Calu3 (cell line): ENCODE results near the gene BPIFB2. TPM values are rescaled to one million over a fixed set of nuclear protein-coding genes. Genes with fewer than 3 reads are reported as not detected.

Experiments used
- BruUV-seq: library from RNA; stranded (reverse); fragments of 400-500 nt; replicated peaks from 2 replicates; lab custom pipeline; 2021; lab: Mats Ljungman, UMichigan
- CTCF ChIA-PET: fragments of 300-600 bp; sonication (Branson Sonifier 250); formaldehyde crosslinking; loops from one replicate; lab custom pipeline; 2022; ENCODE audit warnings: antibody characterized with exemption; lab: Charles Lee
- DNase-seq: peaks from one replicate; pipeline ENCODE4 v3.0.0; 2022
- H3K27ac Mint-ChIP-seq: one replicate; pipeline ENCODE4 v1.8.0; 2022; ENCODE audit warnings: mixed read lengths; ENCODE audit not compliant: unreplicated experiment
- H3K27me3 Mint-ChIP-seq: one replicate; pipeline ENCODE4 v1.8.0; 2022; ENCODE audit warnings: mixed read lengths; ENCODE audit not compliant: unreplicated experiment
- H3K36me3 Mint-ChIP-seq: one replicate; pipeline ENCODE4 v1.8.0; 2022; ENCODE audit warnings: mild to moderate bottlenecking, moderate library complexity, mixed read lengths; ENCODE audit not compliant: insufficient read depth, unreplicated experiment
- H3K4me1 Mint-ChIP-seq: one replicate; pipeline ENCODE4 v1.8.0; 2022; ENCODE audit warnings: mild to moderate bottlenecking, low read depth, mixed read lengths; ENCODE audit not compliant: unreplicated experiment
- H3K4me3 Mint-ChIP-seq: one replicate; pipeline ENCODE4 v1.8.0; 2022; ENCODE audit warnings: mild to moderate bottlenecking, low read depth, moderate library complexity, mixed read lengths; ENCODE audit not compliant: unreplicated experiment
- H3K9me3 Mint-ChIP-seq: one replicate; pipeline ENCODE4 v1.8.0; 2022; ENCODE audit warnings: low read depth, mixed read lengths; ENCODE audit not compliant: unreplicated experiment
- intact Hi-C: fragments of 100-400 bp; cut with micrococcal nuclease; formaldehyde crosslinking; loops from one replicate; pipeline ENCODE4 v1.10.0; 2022; ENCODE audit not compliant: unreplicated experiment
- total RNA-seq: library from RNA; stranded (reverse); gene quantifications from 2 replicates; pipeline ENCODE4 v1.2.3, GENCODE V29; 2022
- TF ChIP-seq, protein P1 (sequence below): fragments of 200-600 bp; IDR thresholded peaks from one replicate; pipeline ENCODE4 v1.8.0; 2022; ENCODE audit warnings: antibody characterized with exemption; ENCODE audit not compliant: unreplicated experiment

The BPIFB2 gene
- total RNA-seq, 1 experiment from 2014 or later: not detected

- Mint-ChIP-seq H3K4me3 (no peak overlapping the region), H3K27me3 (peaks cover 100% of the 10 kb centered on the region), H3K27ac (no peak overlapping the region), H3K4me1 (no peaks in the 10 kb centered on the region), H3K9me3 (no peaks in the 10 kb centered on the region), H3K36me3 (no peaks in the 10 kb centered on the region)
- TF ChIP-seq, protein P1, sequence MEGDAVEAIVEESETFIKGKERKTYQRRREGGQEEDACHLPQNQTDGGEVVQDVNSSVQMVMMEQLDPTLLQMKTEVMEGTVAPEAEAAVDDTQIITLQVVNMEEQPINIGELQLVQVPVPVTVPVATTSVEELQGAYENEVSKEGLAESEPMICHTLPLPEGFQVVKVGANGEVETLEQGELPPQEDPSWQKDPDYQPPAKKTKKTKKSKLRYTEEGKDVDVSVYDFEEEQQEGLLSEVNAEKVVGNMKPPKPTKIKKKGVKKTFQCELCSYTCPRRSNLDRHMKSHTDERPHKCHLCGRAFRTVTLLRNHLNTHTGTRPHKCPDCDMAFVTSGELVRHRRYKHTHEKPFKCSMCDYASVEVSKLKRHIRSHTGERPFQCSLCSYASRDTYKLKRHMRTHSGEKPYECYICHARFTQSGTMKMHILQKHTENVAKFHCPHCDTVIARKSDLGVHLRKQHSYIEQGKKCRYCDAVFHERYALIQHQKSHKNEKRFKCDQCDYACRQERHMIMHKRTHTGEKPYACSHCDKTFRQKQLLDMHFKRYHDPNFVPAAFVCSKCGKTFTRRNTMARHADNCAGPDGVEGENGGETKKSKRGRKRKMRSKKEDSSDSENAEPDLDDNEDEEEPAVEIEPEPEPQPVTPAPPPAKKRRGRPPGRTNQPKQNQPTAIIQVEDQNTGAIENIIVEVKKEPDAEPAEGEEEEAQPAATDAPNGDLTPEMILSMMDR: no peak
- CTCF ChIA-PET: interaction anchor here (1.1 kb wide), 1 partner anchor 11 kb away, joined by 4 read pairs; no protein-coding TSS in a partner anchor
- BruUV-seq: no TSS peak
- no peak for DNase-seq
- intact Hi-C loops: no loop called here
Measured at GRCh38 chr20:33016581-33017109, 9.1 kb downstream of the BPIFB2 start.

- BruUV-seq: no TSS peak
Measured at GRCh38 chr20:33017542-33017941, 10.0 kb downstream of the BPIFB2 start.

GRCh38 chr20:33018169-33018931 is 10.8 kb downstream of the BPIFB2 start:
- no peaks in the 10 kb centered on the region for H3K9me3 Mint-ChIP-seq
- H3K4me1 Mint-ChIP-seq: no peaks in the 10 kb centered on the region
- DNase-seq: no peak
- TF ChIP-seq, protein P1: no peak
- peaks cover 85% of the 10 kb centered on the region for H3K27me3 Mint-ChIP-seq
- no peaks in the 10 kb centered on the region for H3K36me3 Mint-ChIP-seq
- H3K27ac Mint-ChIP-seq: no peak overlapping the region
- CTCF ChIA-PET: interaction anchor here (1.4 kb wide), 1 partner anchor 16 kb away, joined by 3 read pairs; no protein-coding TSS in a partner anchor
- BruUV-seq: no TSS peak
- intact Hi-C loops: no loop called here
- H3K4me3 Mint-ChIP-seq: no peak overlapping the region

More at GRCh38 chr20:33017542-33017941, 10.0 kb downstream of the BPIFB2 start:
- Mint-ChIP-seq H3K9me3 (no peaks in the 10 kb centered on the region), H3K36me3 (no peaks in the 10 kb centered on the region), H3K4me3 (no peak overlapping the region), H3K27ac (no peak overlapping the region), H3K27me3 (peaks cover 93% of the 10 kb centered on the region), H3K4me1 (no peaks in the 10 kb centered on the region)
- TF ChIP-seq, protein P1: no peak
- DNase-seq: no peak
- CTCF ChIA-PET: interaction anchor here (1.1 kb wide), 1 partner anchor 10 kb away, joined by 4 read pairs; no protein-coding TSS in a partner anchor
- intact Hi-C loops: no loop called here

- no peaks in the 10 kb centered on the region for H3K4me1 Mint-ChIP-seq
- H3K36me3 Mint-ChIP-seq: no peaks in the 10 kb centered on the region
- CTCF ChIA-PET: interaction anchor here (1.4 kb wide), 1 partner anchor 17 kb away, joined by 3 read pairs; no protein-coding TSS in a partner anchor
- BruUV-seq: no TSS peak
- H3K4me3 Mint-ChIP-seq: no peak overlapping the region
- no peak overlapping the region for H3K27ac Mint-ChIP-seq
- TF ChIP-seq, protein P1: no peak
- H3K9me3 Mint-ChIP-seq: no peaks in the 10 kb centered on the region
- H3K27me3 Mint-ChIP-seq: peaks cover 72% of the 10 kb centered on the region
- intact Hi-C loops: no loop called here
- no peak for DNase-seq
Measured at GRCh38 chr20:33019465-33020277, 12.2 kb downstream of the BPIFB2 start.
